ENCODE measurements around the gene GAS7. TPM values are rescaled to one million over a fixed set of nuclear protein-coding genes. Genes with fewer than 3 reads are reported as not detected.

The GAS7 gene
- total RNA-seq, 1 donor from 2014 or later = 78.0 TPM

GRCh38 chr17:10072556-10073425 is 125.6 kb downstream of the GAS7 start:
- H3K27ac ChIP-seq = no peak overlapping the region
- intact Hi-C loops (cut with DNase I) = no loop called here
- no peak for TF ChIP-seq CTCF (IDR thresholded peaks at IDR 0.05)
- H3K4me1 ChIP-seq = no peaks in the 10 kb centered on the region
- H3K27me3 ChIP-seq = no peaks in the 10 kb centered on the region
- no peak overlapping the region for H3K4me3 ChIP-seq
- no peak for DNase-seq (ENCODE audit: low spot score in 2 of 2)
- H3K9me3 ChIP-seq = peaks cover 0 to 2% of the 10 kb centered on the region in 2 donors
- H3K36me3 ChIP-seq = no peaks in the 10 kb centered on the region

GRCh38 chr17:10072086-10072485 is 126.3 kb downstream of the GAS7 start:
- Histone ChIP-seq H3K27me3 (no peaks in the 10 kb centered on the region), H3K36me3 (no peaks in the 10 kb centered on the region), H3K9me3 (peaks cover 0 to 2% of the 10 kb centered on the region in 2 donors), H3K4me1 (no peaks in the 10 kb centered on the region), H3K4me3 (no peak overlapping the region), H3K27ac (no peak overlapping the region)
- intact Hi-C loops (cut with DNase I) = no loop called here
- no peak for TF ChIP-seq CTCF (IDR thresholded peaks at IDR 0.05)
- no peak for DNase-seq (ENCODE audit: low spot score in 2 of 2)

- DNase-seq (ENCODE audit: low spot score in 2 of 2) = no peak
- TF ChIP-seq CTCF (IDR thresholded peaks at IDR 0.05) = no peak
- Histone ChIP-seq H3K4me3 (no peak overlapping the region), H3K9me3 (peaks cover 0 to 2% of the 10 kb centered on the region in 2 donors), H3K4me1 (no peaks in the 10 kb centered on the region), H3K27me3 (no peaks in the 10 kb centered on the region), H3K36me3 (no peaks in the 10 kb centered on the region), H3K27ac (no peak overlapping the region)
- intact Hi-C loops (cut with DNase I) = no loop called here
Observed at GRCh38 chr17:10071141-10071540, 127.3 kb downstream of the GAS7 start.

- DNase-seq (ENCODE audit: low spot score in 2 of 2) = no peak
- Histone ChIP-seq H3K4me1 (no peaks in the 10 kb centered on the region), H3K9me3 (peaks cover 0 to 2% of the 10 kb centered on the region in 2 donors), H3K27ac (no peak overlapping the region), H3K27me3 (no peaks in the 10 kb centered on the region), H3K36me3 (no peaks in the 10 kb centered on the region), H3K4me3 (no peak overlapping the region)
- no peak for TF ChIP-seq CTCF (IDR thresholded peaks at IDR 0.05)
- intact Hi-C loops (cut with DNase I) = no loop called here
Observed at GRCh38 chr17:10070690-10071089, 127.7 kb downstream of the GAS7 start.

- peak overlapping the region; percentile 0 to 52 for H3K27ac ChIP-seq
- no peak overlapping the region for H3K4me3 ChIP-seq
- peaks cover 0 to 5% of the 10 kb centered on the region in 2 donors for H3K9me3 ChIP-seq
- DNase-seq (ENCODE audit: low spot score in 2 of 2) = no peak
- intact Hi-C loops (cut with DNase I) = no loop called here
- no peaks in the 10 kb centered on the region for H3K36me3 ChIP-seq
- H3K27me3 ChIP-seq = no peaks in the 10 kb centered on the region
- H3K4me1 ChIP-seq = no peaks in the 10 kb centered on the region
- no peak for TF ChIP-seq CTCF (IDR thresholded peaks at IDR 0.05)
Observed at GRCh38 chr17:10069301-10069700, 129.1 kb downstream of the GAS7 start.

Measured in ascending aorta (tissue), 2 donors.